ENCODE results near the gene VOPP1. TPM values are rescaled to one million over a fixed set of nuclear protein-coding genes. Genes with fewer than 3 reads are reported as not detected.

VOPP1 gene
- total and polyA plus RNA-seq, 10 of the 15 experiments (the other 5 are each of a cell fraction or from before 2014, with no cell fraction given) = 32.8 to 206 (median 129) TPM

- BruUV-seq (replicated peaks) = no TSS peak
- Histone ChIP-seq H2AFZ (ENCODE audit: control insufficient read depth, low read depth, low read length) (no peak overlapping the region), H3K36me3 (ENCODE audit: control insufficient read depth in 2 of 2, insufficient read depth in 2 of 2, low read length in 1 of 2) (peaks cover 4% of the 10 kb centered on the region in 2 experiments; a peak in 2 of 4 replicates), H3K4me2 (ENCODE audit: control insufficient read depth, insufficient read depth) (no peak overlapping the region), H4K20me1 (ENCODE audit: control insufficient read depth, insufficient read depth) (no peaks in the 10 kb centered on the region), H3K4me1 (ENCODE audit: control insufficient read depth, insufficient read depth, low read length) (no peaks in the 10 kb centered on the region), H3K27ac (ENCODE audit: control insufficient read depth, insufficient read depth) (no peak overlapping the region), H3K79me2 (ENCODE audit: control insufficient read depth, insufficient read depth, low read length) (no peaks in the 10 kb centered on the region), H3K27me3 (replicated peaks in 1 of 2; ENCODE audit: control insufficient read depth in 2 of 2, insufficient read depth in 2 of 2, low read length in 1 of 2) (no peaks in the 10 kb centered on the region), H3K4me3 (no peak overlapping the region), H3K9me3 (replicated peaks; ENCODE audit: control insufficient read depth, insufficient read depth, low read length) (no peaks in the 10 kb centered on the region), H3K9ac (ENCODE audit: control insufficient read depth, insufficient read depth, low read length) (no peak overlapping the region)
- intact Hi-C loops (cut with micrococcal nuclease; ENCODE audit: unreplicated experiment) (no loop called here), in situ Hi-C loops (cut with MboI) (loop anchor here (5.0 kb wide), 1 partner anchor 157 kb away; no protein-coding TSS in a partner anchor)
- ChIA-PET POLR2A (no interaction called here), SMC1A (ENCODE audit: uncharacterized antibody, unreplicated experiment) (interaction anchor here (1.0 kb wide), 1 partner anchor 162 kb away, joined by 3 read pairs; no protein-coding TSS in a partner anchor), CTCF (interaction anchor here (1.2 to 1.7 kb wide), 4 partner anchors 22 to 528 kb away, joined by 4 to 5 read pairs (median 4); partner anchors contain the start of gene NIPSNAP2), RAD21 (ENCODE audit: unreplicated experiment) (interaction anchor here (0.8 kb wide), 1 partner anchor 17 kb away, joined by 3 read pairs; no protein-coding TSS in a partner anchor)
- no peak for ATAC-seq
- no peak for FAIRE-seq
- no peak for DNase-seq (ENCODE audit: low read depth, low spot score)
- 81% methylated on average over 10 of the region's 10 CpGs for WGBS (ENCODE audit: insufficient coverage, insufficient replicate concordance, low lambda C conversion rate, missing lambda C conversion rate)
- no peak for TF ChIP-seq JUNB (IDR thresholded peaks at IDR 0.05)
- no peak for TF ChIP-seq SMARCA5 (IDR thresholded peaks at IDR 0.05)
- no peak for TF ChIP-seq ZBTB4 (CRISPR knock-in tag; IDR thresholded peaks at IDR 0.05)
- no peak for TF ChIP-seq ZNF384 (IDR thresholded peaks at IDR 0.05; ENCODE audit: borderline replicate concordance, low read depth, low read length)
- TF ChIP-seq HSF1 (IDR thresholded peaks at IDR 0.05; ENCODE audit: low read depth, low read length) = no peak
- TF ChIP-seq PRDM15 (CRISPR knock-in tag; IDR thresholded peaks at IDR 0.05) = no peak
- TF ChIP-seq SRF (IDR thresholded peaks at IDR 0.05; ENCODE audit: low read depth in 2 of 2, low read length in 2 of 2) = no peak
- no peak for TF ChIP-seq RUNX3 (IDR thresholded peaks at IDR 0.05; ENCODE audit: low read length)
- TF ChIP-seq EGR1 (IDR thresholded peaks at IDR 0.05; ENCODE audit: borderline replicate concordance in 1 of 2, low read depth in 2 of 2, low read length in 2 of 2) = no peak
- TF ChIP-seq EED (IDR thresholded peaks at IDR 0.05; ENCODE audit: low read depth) = no peak
- TF ChIP-seq ZNF207 (IDR thresholded peaks at IDR 0.05; ENCODE audit: borderline replicate concordance) = no peak
- TF ChIP-seq ASH2L (IDR thresholded peaks at IDR 0.05; ENCODE audit: borderline replicate concordance, low read depth) = no peak
- TF ChIP-seq NKRF (conservative IDR thresholded peaks at IDR 0.05) = no peak
Observed at GRCh38 chr7:55435466-55435865, 136.8 kb downstream of the VOPP1 start.
